IPS-11a (cell line): ENCODE measurements around the gene CD58.
"Not testable (repeated sequence)": the region's sequence is repeated elsewhere in the genome, so short reads cannot be mapped to it uniquely, and the experiment has no call there.

ENCODE experiments used
- H3K4me3 ChIP-seq: one replicate; pipeline ENCODE4 v1.5.1; 2013; ENCODE audit warnings: low read depth, low read length, control low read depth

Gene CD58

GRCh38 chr1:116593401-116593800, 22.6 kb upstream of the CD58 start:
- not testable (repeated sequence) for H3K4me3 ChIP-seq

- H3K4me3 ChIP-seq = not testable (repeated sequence)
These were observed 21.3 kb upstream of the CD58 start for GRCh38 chr1:116591951-116592605.

GRCh38 chr1:116591006-116591950, 20.5 kb upstream of the CD58 start:
- not testable (repeated sequence) for H3K4me3 ChIP-seq

- not testable (repeated sequence) for H3K4me3 ChIP-seq
These were observed 19.7 kb upstream of the CD58 start for GRCh38 chr1:116590359-116591005.

- not testable (repeated sequence) for H3K4me3 ChIP-seq
These were observed 18.4 kb upstream of the CD58 start for GRCh38 chr1:116589101-116589735.

GRCh38 chr1:116587501-116588227, 16.8 kb upstream of the CD58 start:
- H3K4me3 ChIP-seq = no peak overlapping the region

- H3K4me3 ChIP-seq = no peak overlapping the region
These were observed 15.9 kb upstream of the CD58 start for GRCh38 chr1:116586741-116587143.

- no peak overlapping the region for H3K4me3 ChIP-seq
These were observed 15.1 kb upstream of the CD58 start for GRCh38 chr1:116585886-116586285.

- no peak overlapping the region for H3K4me3 ChIP-seq
These were observed 10.6 kb upstream of the CD58 start for GRCh38 chr1:116581323-116581885.

- H3K4me3 ChIP-seq = no peak overlapping the region
These were observed 9.9 kb upstream of the CD58 start for GRCh38 chr1:116580446-116581322.

GRCh38 chr1:116579259-116579875, 8.5 kb upstream of the CD58 start:
- H3K4me3 ChIP-seq = no peak overlapping the region

GRCh38 chr1:116578581-116578980, 7.8 kb upstream of the CD58 start:
- no peak overlapping the region for H3K4me3 ChIP-seq

GRCh38 chr1:116577759-116578314, 7.0 kb upstream of the CD58 start:
- H3K4me3 ChIP-seq = no peak overlapping the region

- no peak overlapping the region for H3K4me3 ChIP-seq
These were observed 3.9 kb upstream of the CD58 start for GRCh38 chr1:116574581-116575291.

- H3K4me3 ChIP-seq = no peak overlapping the region
These were observed 2.7 kb upstream of the CD58 start for GRCh38 chr1:116573431-116574095.

- no peak overlapping the region for H3K4me3 ChIP-seq
These were observed 2.1 kb upstream of the CD58 start for GRCh38 chr1:116572771-116573430.

GRCh38 chr1:116572099-116572498, 1.3 kb upstream of the CD58 start:
- H3K4me3 ChIP-seq = no peak overlapping the region
